ENCODE measurements around the gene FZR1. TPM values are rescaled to one million over a fixed set of nuclear protein-coding genes. Genes with fewer than 3 reads are reported as not detected.
A peak's percentile ranks its signal among the peaks of the same experiment; 100 is the strongest.

Gene FZR1
- total and polyA plus RNA-seq, 2 of the 13 experiments (the other 11 are each of a cell fraction or from before 2014, with no cell fraction given), result 29.0 to 30.8 TPM

- TF ChIP-seq SNAPC4 (CRISPR knock-in tag; IDR thresholded peaks at IDR 0.05), result no peak
- TF ChIP-seq, protein P1, sequence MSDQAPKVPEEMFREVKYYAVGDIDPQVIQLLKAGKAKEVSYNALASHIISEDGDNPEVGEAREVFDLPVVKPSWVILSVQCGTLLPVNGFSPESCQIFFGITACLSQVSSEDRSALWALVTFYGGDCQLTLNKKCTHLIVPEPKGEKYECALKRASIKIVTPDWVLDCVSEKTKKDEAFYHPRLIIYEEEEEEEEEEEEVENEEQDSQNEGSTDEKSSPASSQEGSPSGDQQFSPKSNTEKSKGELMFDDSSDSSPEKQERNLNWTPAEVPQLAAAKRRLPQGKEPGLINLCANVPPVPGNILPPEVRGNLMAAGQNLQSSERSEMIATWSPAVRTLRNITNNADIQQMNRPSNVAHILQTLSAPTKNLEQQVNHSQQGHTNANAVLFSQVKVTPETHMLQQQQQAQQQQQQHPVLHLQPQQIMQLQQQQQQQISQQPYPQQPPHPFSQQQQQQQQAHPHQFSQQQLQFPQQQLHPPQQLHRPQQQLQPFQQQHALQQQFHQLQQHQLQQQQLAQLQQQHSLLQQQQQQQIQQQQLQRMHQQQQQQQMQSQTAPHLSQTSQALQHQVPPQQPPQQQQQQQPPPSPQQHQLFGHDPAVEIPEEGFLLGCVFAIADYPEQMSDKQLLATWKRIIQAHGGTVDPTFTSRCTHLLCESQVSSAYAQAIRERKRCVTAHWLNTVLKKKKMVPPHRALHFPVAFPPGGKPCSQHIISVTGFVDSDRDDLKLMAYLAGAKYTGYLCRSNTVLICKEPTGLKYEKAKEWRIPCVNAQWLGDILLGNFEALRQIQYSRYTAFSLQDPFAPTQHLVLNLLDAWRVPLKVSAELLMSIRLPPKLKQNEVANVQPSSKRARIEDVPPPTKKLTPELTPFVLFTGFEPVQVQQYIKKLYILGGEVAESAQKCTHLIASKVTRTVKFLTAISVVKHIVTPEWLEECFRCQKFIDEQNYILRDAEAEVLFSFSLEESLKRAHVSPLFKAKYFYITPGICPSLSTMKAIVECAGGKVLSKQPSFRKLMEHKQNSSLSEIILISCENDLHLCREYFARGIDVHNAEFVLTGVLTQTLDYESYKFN (CRISPR knock-in tag; conservative IDR thresholded peaks at IDR 0.05), result no peak
- peak; percentile 81 for TF ChIP-seq ZNF460 (CRISPR knock-in tag; IDR thresholded peaks at IDR 0.05; ENCODE audit: borderline replicate concordance)
- no peak for TF ChIP-seq SKI (IDR thresholded peaks at IDR 0.05; ENCODE audit: partially characterized antibody)
- TF ChIP-seq FOSL2 (CRISPR knock-in tag; IDR thresholded peaks at IDR 0.05), result no peak
- TF ChIP-seq, protein P2, sequence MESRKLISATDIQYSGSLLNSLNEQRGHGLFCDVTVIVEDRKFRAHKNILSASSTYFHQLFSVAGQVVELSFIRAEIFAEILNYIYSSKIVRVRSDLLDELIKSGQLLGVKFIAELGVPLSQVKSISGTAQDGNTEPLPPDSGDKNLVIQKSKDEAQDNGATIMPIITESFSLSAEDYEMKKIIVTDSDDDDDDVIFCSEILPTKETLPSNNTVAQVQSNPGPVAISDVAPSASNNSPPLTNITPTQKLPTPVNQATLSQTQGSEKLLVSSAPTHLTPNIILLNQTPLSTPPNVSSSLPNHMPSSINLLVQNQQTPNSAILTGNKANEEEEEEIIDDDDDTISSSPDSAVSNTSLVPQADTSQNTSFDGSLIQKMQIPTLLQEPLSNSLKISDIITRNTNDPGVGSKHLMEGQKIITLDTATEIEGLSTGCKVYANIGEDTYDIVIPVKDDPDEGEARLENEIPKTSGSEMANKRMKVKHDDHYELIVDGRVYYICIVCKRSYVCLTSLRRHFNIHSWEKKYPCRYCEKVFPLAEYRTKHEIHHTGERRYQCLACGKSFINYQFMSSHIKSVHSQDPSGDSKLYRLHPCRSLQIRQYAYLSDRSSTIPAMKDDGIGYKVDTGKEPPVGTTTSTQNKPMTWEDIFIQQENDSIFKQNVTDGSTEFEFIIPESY (CRISPR knock-in tag; IDR thresholded peaks at IDR 0.05), result peak; percentile 98
- no peak for TF ChIP-seq ZNF792 (CRISPR knock-in tag; IDR thresholded peaks at IDR 0.05)
- no peak for TF ChIP-seq BHLHE40 (IDR thresholded peaks at IDR 0.05; ENCODE audit: low read length)
- no peak for TF ChIP-seq RCOR2 (CRISPR knock-in tag; IDR thresholded peaks at IDR 0.05)
- no peak for TF ChIP-seq ZNF562 (CRISPR knock-in tag; IDR thresholded peaks at IDR 0.05; ENCODE audit: borderline replicate concordance)
- TF ChIP-seq PHF5A (CRISPR knock-in tag; IDR thresholded peaks at IDR 0.05; ENCODE audit: low read depth, unreplicated experiment), result no peak
- TF ChIP-seq ZNF775 (CRISPR knock-in tag; IDR thresholded peaks at IDR 0.05; ENCODE audit: borderline replicate concordance), result no peak
- no peak for TF ChIP-seq POGK (CRISPR knock-in tag; conservative IDR thresholded peaks at IDR 0.05)
- TF ChIP-seq NCOA2 (CRISPR knock-in tag; IDR thresholded peaks at IDR 0.05), result no peak
- TF ChIP-seq, protein P3, sequence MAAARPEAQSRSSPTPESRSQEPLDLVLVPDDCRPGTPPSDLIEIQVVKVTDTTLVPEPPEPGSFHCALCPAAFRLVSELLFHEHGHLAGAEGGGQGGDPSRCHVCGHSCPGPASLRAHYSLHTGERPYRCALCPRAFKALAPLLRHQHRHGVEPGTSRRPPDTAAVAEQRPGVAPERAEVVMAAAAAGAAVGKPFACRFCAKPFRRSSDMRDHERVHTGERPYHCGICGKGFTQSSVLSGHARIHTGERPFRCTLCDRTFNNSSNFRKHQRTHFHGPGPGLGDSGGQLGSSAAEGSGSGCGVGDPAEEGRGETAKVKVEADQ (CRISPR knock-in tag; IDR thresholded peaks at IDR 0.05; ENCODE audit: borderline replicate concordance), result no peak
- TF ChIP-seq RBFOX2 (IDR thresholded peaks at IDR 0.05; ENCODE audit: low read depth, low read length), result no peak
Measured at GRCh38 chr19:3516675-3517207, 10.6 kb downstream of the FZR1 start (continued).

Data from HepG2 (cell line).